Activated CD8-positive, alpha-beta memory T cell treated with anti-CD3 and anti-CD28 coated beads, Interleukin-2, amount 50 U/mL, for 48 hours (primary cell): ENCODE data around the gene JADE3.

Experiments used
- DNase-seq: peaks from one replicate; pipeline ENCODE4 v3.0.0-alpha.2; 2020

The JADE3 gene

DNA sequence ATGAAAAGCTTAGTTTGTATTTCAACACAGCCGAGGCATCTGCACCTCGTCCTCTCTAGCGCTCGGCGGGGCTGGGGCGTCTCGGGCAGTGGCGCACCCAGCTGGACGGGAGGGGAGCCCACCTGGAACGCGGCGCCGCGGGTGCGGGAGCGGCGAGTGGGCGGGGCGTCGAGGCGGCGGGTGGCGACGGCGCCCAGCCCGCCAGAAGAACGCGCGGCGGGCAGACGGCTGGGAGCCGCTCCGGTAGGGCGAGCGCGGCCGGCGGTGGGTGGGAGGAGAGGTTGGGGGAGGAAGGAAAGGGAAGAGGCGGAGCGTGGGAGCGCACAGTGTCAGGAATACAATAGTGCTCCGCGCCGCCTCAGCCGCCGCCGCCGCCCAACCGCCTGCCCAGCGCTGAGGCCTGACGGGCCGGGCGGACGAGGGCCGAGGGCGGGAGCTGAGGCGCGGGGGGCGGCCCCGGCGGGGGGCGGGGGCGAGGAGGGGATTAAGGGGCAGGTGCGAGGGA lies at the start of gene JADE3:
Gene JADE3 (plus strand): TSS at position 324 of the 505 bp plus-strand sequence. CDS start 72,474 bp downstream, outside the sequence.
- DNase-seq = peak; percentile 54

DNA sequence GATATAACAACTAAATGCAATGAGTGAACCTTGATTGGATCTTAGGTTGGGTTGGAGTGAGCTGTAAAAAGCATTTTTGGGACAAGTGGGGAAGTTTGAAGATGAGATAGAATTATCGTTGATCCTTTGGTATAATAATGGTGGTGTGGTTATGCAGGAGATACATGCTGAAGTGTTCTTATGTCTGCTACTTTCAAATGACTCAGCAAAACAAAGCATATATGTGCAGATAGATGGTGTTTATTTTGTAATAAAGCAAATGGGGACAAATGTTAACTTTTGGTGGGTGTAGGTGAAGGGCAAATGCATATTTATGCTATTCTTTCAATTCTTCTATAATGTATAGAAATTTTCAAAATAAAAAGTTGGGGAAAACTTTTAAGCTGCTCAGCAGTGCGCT lies 49.1 kb upstream of the JADE3 start:
- no peak for DNase-seq

DNA sequence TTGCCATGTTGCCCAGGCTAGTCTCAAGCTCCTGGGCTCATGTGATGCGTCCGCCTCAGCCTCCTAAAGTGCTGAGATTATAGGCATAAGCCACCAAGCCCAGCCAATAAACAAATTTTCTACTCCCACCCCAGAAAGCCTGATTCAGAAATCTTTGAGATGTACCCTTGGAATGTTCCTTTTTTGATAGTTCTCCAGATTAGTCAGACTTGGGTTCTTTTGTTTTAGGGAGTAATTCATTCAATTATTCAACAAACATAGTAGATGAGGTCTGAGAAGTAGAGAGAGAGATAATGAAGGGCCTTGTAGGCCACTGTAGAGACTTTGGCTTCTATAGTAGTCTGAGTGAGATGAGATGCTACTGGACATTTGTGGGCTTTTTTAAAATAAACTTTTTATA lies 47.6 kb upstream of the JADE3 start:
- DNase-seq = no peak

DNA sequence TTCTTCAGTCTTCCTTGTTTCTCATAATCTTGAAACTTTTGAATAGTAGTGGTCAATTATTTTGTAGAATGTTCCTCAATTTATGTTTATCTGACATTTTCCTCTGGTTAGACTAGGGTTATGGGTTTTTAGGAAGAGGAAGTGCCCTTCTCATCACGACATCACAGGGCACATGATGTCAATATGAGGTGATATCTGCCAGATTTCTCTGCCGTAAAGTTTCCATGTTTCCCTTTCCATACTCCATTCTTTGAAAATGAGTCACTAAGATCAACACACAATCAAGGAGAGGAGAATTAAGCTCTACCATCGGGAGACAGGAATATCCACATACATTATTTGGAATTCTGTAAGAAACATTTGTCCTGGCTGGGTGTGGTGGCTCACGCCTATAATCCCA lies 46.9 kb upstream of the JADE3 start:
- DNase-seq = no peak

DNA sequence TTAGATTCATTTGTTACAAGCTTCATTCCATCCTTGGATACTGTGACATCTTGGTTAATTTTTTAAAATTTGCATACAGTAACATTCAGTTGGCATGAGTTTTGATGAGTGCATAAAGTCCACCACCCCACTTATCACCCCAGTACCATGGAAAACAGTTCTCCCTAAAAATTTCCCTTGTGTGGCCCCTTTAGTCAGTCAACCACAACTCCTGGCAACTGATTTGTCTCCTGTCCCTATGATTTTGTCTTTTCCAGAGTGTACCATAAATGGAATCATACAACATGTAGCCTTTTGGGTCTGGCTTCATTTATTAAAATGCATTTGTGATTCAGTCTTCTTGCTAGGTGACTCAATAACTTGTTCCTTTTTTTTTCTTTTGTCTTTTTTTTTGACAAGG lies 45.5 kb upstream of the JADE3 start:
- no peak for DNase-seq

DNA sequence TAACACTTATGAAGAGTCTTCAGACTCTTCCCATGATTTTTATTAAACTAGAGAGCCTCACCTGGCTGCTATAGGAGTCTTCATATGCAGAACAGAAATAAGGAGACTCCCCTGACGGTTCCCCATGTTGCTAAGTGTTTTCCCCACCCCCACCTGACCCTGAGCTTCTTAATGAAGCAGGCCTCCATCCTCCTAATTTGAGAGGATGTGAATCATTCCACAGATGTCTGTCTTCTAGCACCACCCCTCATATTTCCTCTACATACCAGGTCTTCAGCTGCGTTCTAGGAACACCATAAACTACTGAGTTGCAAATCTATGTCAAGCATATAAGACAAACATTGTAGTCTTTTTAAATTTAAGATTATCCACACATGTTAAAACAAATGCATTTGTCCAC lies 38.5 kb upstream of the JADE3 start:
- DNase-seq = no peak

DNA sequence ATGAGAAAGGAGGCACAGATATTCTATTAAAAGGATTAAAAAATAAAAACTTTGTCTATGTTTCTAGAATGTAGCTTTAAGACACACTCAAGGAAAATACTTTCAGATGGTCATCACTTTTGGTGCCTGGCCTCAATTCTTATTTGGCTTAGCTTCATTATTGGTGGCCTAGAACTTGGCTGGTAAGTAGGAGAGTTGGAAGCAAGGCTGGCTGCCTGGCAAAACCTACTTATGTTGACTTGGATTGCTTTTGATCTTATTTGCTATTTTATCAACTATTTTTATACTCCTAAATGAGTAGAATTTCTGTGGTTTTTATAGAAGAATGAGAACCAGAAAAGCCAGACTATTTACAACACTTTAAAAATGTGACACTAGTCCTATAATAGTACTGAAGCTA lies 35.3 kb upstream of the JADE3 start:
- no peak for DNase-seq

DNA sequence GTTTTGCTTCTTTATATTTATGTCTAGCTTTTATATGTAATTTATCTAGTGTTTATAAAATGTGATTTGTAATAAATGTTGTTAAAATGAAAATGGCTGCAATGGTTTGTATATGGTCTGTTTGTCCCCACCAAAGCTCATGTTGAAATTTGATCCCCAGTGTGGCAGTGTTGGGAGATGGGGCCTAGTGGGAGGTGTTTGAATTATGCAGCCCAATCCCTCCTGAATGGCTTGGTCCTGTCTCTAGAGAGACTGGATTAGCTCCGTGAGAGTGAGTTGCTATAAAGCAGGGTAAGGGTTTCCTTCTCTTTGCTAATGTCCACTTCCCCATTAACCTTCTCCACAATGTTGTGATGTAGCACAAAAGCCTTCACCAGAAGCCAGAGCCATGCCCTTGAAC lies 30.0 kb upstream of the JADE3 start:
- no peak for DNase-seq

DNA sequence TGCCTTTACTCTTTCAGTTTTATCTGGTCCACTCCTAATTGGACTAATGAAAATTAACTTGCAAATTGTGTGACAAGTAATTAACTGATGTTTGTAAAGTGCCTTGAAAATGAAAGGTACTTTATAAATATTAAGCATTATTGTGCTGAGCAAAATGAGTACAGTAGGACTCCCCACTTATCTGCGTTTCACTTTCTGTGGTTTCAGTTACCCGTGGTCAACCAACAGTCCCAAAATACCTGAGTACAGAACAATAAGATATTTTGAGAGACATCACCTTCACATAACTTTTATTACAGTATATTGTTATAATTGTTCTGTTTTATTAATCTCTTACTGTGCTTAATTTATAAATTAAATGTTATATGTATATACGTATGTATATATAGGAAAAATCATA lies 27.4 kb upstream of the JADE3 start:
- DNase-seq = no peak

DNA sequence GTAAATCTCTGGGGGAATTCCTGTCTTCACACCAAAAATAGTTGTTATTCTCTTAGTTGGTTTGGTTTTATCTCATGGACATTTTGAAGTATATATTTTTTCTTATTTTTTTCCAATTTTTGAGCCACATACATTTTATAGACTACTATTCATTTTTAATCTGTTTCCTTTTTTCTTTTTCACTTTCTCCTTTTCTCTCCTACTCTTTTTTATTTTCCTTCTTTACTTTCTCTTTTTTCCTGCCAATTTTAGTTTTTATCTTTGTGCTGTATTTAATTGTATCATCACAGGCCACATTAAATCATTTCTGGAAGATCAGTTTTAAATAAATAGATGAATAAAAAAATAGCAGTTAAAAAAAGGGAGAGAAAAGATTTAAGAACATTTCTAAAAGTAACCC lies 14.0 kb upstream of the JADE3 start:
- DNase-seq = no peak

DNA sequence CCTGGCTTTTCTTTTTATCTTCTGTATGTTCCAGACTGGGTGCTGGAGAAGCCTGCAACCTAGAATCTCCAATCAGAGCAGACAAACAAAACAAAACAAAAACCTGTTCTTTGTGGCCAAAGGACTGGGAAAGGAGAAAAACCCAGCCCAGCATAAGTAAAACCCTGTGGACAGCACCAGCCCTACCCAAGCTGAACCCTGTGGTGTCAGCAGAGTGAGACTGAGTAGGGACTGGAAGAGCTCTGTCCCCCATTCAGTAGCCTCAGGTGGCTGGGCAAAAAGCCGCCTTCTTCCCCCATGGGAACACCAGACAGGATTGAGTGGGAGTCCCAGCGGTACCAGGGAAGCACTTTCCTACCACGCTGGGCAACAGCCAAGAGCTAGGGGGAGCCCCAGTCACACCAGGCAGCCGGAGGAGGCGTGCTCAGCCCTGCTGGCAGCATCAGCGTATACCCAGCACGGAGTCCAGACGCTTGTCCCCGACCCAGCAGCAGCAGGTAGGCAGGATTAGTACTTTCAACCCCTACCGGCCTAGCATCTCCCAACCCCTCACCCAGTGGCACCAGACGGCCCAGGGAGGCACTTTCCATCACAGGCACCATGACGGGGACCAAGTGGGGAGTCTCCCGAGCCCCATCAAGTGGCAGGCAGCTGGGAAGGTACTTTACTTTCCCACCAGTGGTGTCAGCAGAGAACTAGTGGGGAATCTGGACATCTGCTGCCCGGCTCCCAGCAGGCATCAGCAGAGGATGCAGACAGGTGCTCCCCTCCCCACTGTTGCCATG lies 8.6 kb upstream of the JADE3 start:
- peak; percentile 71 for DNase-seq

DNA sequence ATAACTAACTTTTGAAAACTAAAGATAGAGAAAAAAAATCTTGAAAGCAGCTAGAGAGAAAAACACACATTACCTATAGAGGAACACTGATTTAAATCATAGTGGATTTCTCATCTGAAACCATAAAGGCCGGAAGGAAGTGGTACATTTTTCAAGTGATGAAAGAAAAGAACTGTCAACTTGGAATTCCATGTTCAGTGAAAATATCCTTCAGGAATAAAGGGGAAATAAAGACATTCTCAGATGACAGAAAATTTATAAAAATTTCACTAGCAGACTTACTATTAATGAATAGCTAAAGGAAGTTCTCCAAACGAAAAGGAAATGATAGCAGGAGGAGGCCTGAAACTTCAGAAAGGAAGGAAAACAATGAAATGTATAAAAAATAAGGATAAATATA lies 7.6 kb upstream of the JADE3 start:
- DNase-seq = no peak

DNA sequence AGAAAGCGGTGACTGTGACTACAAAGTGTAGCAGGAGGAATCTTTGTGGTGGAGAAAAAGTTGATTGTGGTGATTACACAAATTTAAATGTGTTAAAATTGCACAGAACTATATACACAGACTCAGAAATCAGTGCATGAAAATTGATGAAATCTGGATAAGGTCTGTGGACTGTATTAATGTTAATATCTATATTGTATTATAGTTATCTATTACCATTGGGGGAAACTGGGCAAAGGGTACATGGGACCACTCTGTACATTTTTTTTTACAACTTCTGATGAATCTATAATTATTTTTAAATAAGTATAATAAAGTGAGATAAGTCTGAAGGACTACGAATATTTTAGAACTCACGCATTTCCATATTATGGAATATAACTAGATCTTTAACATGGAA lies 1.8 kb upstream of the JADE3 start:
- DNase-seq = no peak

DNA sequence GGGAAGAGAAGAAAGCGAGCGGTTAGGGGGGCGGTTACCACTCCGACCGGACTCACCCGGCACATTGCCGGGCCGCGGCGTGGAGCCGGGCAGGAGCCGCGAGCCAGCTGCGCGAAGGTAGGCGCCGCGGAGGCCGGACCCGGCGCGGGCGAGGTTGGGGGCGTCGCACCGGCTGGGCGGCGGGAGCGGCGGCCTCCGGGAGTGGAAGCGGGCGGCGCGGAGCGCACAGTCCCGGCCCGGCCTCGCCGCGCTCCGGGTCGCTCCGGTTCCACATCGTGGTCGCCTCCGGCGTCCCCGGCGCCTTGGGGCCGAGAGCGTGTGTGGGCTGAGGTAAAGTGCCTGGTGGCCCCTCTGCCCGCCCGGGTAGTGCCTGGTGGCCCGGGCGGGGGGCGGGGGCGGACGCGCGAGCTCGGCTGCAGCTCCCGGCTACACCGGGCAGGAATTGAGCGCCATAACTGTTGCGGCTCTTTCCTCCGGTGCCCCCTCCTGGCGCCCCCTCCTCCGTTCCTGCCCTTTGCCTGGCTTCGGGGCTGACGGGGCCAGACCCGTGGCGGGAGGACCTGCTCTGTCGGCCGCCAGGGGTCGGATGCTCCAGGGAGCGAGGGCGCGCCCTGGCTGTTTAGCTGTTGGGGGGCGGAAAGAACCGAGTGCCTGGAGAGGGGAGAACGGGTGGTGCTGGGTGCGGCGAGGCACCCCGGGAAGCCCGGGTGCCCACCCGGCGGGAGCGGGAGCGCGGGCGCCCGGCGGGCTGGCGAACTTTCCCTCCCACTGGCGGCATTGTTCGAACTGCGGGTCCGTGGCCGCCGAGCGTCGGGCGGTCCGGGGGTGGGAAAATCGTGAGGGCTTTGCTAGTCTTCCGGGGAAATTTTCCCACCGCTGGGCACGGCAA lies 626 bp downstream of the JADE3 start:
- DNase-seq = peak; percentile 59

DNA sequence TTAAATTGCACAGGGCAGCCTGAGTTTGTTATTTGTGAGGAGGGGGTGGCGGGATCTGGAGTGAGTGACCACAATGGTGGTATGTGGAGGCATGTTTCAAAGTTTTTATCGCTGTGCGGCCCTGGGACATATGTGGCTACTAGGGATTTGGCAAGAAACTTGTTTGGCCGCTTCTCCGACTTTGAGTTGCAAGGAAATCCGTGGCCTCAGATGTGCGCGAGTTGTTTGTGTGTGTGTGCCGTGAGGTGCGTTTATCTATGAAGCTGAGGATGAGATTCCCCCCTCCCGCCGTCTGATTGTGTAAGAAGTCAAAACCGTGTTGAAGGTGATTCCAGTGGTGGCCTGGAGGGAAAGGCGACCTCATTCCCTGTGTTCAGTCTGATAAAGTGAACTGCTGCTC lies 1.4 kb downstream of the JADE3 start:
- DNase-seq = no peak

DNA sequence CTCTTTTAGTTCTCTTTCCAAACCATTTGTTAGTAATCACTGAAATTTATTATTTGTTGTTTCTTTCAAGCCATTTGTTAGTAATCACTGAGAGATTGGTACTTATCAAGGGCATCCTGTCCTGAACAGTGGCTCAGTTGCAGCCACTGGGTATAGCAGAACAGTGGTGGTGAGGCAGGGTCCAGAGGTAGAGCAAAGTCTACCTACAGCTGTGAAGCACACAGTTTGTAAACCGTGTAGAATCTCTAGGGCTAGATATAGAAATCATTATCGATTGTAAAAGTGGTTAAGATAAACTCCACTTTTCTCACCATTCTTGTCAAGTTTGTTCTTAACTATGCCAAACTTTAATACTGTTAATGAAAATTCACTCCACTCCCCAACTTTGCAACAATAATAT lies 4.1 kb downstream of the JADE3 start:
- no peak for DNase-seq

DNA sequence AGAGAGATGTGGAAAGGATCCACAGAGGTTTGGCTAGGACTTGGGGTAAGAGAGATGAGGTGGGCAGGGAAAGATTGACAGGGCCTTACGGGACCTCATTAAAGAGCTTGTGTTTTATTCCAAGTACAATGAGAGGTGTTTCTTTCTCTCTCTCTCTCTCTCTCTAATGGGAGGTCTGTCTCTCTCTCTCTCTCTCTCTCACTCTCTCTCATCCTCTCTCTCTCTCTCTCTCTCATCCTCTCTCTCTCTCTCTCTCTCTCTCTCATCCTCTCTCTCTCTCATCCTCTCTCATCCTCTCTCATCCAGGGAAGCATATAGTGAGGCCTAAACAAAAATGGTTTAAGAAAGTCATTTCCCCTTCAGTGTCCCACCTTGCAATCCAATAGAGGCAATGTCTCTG lies 5.4 kb downstream of the JADE3 start:
- no peak for DNase-seq

DNA sequence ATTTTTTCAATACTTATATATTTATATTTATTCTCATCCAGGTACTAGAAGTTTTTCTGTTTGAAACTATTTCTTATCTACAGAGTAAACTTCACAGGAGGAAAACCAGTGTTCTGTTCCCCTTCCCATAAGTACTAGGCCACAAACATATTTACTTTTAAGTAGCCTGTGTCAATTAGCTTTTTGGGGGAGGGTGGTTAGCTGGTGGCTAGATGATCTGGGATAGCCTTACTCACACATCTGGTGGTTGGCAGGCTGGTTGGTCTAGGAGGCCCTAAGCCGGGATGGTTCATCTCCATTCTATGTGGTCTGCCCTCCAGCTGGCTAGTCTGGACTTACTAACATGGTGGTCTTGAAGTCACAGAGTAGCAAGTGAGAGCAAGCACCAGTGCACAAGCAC lies 6.2 kb downstream of the JADE3 start:
- no peak for DNase-seq

DNA sequence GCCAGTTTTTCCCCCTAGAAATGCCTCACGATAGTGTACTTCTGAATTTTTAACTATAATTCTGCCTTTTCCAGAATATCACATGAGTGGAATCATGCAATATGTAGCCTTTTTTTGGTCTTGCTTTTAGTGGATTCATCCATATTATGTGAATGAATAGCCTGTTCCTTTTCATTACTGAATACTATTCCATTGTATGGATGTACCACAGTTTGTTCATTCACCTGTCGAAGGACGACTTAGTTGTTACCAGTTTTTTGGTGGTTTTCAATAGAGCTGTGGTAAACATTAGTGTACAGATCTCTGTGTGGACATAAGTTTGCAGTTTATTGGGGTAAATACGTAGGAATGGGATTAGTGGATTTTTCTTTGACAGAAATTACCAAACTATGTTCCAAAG lies 8.0 kb downstream of the JADE3 start:
- DNase-seq = no peak

DNA sequence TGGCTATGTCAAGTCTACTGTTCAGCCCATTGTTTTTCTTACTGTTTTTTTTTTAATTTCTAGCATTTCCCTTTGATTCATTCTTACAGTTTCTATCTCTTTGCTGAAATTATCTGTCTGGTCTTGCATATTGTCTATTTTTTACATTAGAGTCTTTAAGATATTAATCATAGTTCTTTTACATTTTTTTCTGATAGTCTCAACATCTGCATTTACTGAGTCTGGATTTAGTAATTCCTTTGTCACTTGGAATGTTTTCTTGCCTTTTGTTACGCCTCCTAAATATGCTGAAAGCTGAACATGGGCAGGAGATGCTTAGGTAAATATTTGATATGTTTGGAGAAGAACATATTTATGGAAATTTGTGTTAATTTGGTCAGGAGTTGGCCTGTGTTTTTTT lies 10.4 kb downstream of the JADE3 start:
- DNase-seq = no peak

DNA sequence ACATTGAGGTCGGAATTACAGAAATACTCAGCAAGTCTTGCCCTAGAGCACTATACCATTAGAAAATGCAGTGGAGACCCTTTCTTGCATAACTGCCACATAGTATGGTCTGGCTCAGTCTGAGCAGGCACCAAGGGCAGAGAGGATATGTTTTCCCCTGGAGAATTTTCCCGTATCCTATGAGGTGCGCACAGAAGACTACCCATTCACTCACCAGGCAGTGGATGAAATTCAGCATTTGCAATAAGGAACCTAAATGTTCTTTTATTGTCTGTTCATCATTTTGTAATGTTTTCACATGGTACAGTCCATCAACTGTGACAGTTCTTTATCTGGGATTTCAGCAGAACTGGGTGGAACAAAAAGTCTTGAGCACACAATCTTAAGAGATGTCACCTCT lies 15.5 kb downstream of the JADE3 start:
- no peak for DNase-seq

DNA sequence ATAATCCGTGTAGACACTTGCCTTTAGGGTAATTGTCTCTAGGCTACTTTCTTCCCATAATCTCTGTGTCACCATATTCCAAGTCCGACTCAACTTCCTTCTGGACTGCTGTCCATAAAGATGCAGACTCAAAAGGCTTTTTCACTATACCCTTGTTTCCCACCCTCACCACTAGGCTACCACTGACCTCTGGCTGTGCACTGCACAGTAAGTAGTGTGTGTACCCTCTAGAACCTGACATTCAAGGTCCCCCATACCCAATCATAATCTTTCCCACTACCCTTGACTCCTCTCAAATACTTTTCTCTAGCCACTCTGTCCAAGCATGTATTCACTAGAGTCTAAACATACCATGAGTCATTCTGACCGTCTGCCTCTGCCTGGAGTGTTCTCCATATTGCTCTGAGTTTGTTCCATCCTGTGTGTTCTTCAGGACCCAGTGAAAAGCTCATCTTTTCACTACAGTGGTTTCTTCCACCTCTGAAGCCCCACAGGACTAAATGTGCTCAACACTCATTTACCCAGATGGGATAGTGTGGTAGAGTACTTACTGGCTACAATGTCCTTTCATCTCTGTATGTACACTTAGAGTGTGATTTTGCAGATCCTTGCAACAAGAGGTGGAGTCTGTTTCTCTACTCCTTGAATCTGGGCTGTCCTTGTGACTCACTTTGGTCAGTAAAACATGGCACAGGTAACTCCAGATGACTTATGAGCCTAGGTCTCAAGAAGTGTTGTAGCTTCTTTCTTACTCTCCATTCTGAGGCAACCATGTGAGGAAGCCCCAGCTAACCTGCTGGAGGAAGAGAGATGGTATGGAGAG lies 17.4 kb downstream of the JADE3 start:
- no peak for DNase-seq

DNA sequence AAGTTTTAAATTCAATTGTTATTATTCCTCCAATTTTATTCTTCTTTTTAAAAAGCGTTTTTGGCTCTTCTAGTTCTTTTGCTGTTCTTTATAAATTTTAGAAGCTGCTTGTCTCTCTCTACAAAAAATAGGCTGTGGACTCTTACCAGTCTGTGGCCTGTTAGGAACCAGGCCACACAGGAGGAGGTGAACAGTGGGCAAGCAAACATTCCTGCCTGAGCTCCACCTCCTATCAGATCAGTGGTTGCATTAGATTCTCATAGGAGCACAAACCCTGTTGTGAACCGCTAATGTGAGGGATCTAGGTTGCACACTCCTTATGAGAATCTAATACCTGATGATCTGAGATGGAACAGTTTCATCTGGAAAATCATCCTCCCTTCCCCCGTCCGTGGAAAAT lies 23.1 kb downstream of the JADE3 start:
- no peak for DNase-seq
